Measurements from ENCODE around the gene COLEC12. TPM values are rescaled to one million over a fixed set of nuclear protein-coding genes. Genes with fewer than 3 reads are reported as not detected.

The COLEC12 gene
- polyA plus RNA-seq, 1 donor (not counting 4 experiments of a cell fraction or from before 2014, with no cell fraction given), result not detected

GRCh38 chr18:384897-385296, 115.6 kb downstream of the COLEC12 start:
- no peaks in the 10 kb centered on the region for H4K20me1 ChIP-seq (ENCODE audit: control insufficient read depth, extremely low read depth, insufficient read depth, low read length)
- FAIRE-seq (no peak), DNase-seq (ENCODE audit: low read depth, low spot score) (no peak)
- no peaks in the 10 kb centered on the region for H3K9me3 ChIP-seq (ENCODE audit: control insufficient read depth, low read depth, low read length)
- H2AFZ ChIP-seq (ENCODE audit: control insufficient read depth, low read length), result no peak overlapping the region
- H3K4me1 ChIP-seq (ENCODE audit: control insufficient read depth, extremely low read depth, insufficient read depth, low read length), result no peaks in the 10 kb centered on the region
- H3K9me1 ChIP-seq (ENCODE audit: control insufficient read depth, extremely low read depth, insufficient read depth, low read length), result no peaks in the 10 kb centered on the region
- dilution Hi-C loops (cut with MboI; ENCODE audit: extremely low pct_ligation_motif_present, low sequenced_read_pairs), result no loop called here
- H3K4me2 ChIP-seq (ENCODE audit: control insufficient read depth, extremely low read depth, insufficient read depth, low read depth, low read length), result no peak overlapping the region
- H3K9ac ChIP-seq (ENCODE audit: control insufficient read depth, extremely low read depth, insufficient read depth, low read length), result no peak overlapping the region
- H3K79me2 ChIP-seq (ENCODE audit: control insufficient read depth, insufficient read depth, low read length), result no peaks in the 10 kb centered on the region
- no peak overlapping the region for H3K4me3 ChIP-seq (ENCODE audit: control insufficient read depth in 2 of 3, extremely low read depth in 1 of 3, insufficient read depth in 2 of 3, low read depth in 1 of 3, low read length in 3 of 3)
- TF ChIP-seq, protein P1, sequence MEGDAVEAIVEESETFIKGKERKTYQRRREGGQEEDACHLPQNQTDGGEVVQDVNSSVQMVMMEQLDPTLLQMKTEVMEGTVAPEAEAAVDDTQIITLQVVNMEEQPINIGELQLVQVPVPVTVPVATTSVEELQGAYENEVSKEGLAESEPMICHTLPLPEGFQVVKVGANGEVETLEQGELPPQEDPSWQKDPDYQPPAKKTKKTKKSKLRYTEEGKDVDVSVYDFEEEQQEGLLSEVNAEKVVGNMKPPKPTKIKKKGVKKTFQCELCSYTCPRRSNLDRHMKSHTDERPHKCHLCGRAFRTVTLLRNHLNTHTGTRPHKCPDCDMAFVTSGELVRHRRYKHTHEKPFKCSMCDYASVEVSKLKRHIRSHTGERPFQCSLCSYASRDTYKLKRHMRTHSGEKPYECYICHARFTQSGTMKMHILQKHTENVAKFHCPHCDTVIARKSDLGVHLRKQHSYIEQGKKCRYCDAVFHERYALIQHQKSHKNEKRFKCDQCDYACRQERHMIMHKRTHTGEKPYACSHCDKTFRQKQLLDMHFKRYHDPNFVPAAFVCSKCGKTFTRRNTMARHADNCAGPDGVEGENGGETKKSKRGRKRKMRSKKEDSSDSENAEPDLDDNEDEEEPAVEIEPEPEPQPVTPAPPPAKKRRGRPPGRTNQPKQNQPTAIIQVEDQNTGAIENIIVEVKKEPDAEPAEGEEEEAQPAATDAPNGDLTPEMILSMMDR (optimal IDR thresholded peaks at IDR 0.05 in 1 of 3, IDR thresholded peaks at IDR 0.05 in 1 of 3, conservative IDR thresholded peaks at IDR 0.05 in 1 of 3; ENCODE audit: extremely low read depth in 1 of 3, insufficient read depth in 2 of 3, low read length in 3 of 3), result no peak
- no peak for TF ChIP-seq EZH2 (IDR thresholded peaks at IDR 0.05; ENCODE audit: low read length)
- no peaks in the 10 kb centered on the region for H3K36me3 ChIP-seq (ENCODE audit: control insufficient read depth in 2 of 2, extremely low read depth in 1 of 2, insufficient read depth in 2 of 2, low read length in 2 of 2)
- no peaks in the 10 kb centered on the region for H3K27me3 ChIP-seq (ENCODE audit: control insufficient read depth, extremely low read depth, insufficient read depth, low read length)
- H3K27ac ChIP-seq (ENCODE audit: control insufficient read depth, insufficient read depth, low read length), result no peak overlapping the region

GRCh38 chr18:383135-383534, 117.4 kb downstream of the COLEC12 start:
- FAIRE-seq, result no peak
- Histone ChIP-seq H3K79me2 (ENCODE audit: control insufficient read depth, insufficient read depth, low read length) (no peaks in the 10 kb centered on the region), H3K9me3 (ENCODE audit: control insufficient read depth, low read depth, low read length) (no peaks in the 10 kb centered on the region), H3K27ac (ENCODE audit: control insufficient read depth, insufficient read depth, low read length) (no peak overlapping the region), H3K27me3 (ENCODE audit: control insufficient read depth, extremely low read depth, insufficient read depth, low read length) (no peaks in the 10 kb centered on the region), H3K4me2 (ENCODE audit: control insufficient read depth, extremely low read depth, insufficient read depth, low read depth, low read length) (no peak overlapping the region), H3K4me1 (ENCODE audit: control insufficient read depth, extremely low read depth, insufficient read depth, low read length) (no peaks in the 10 kb centered on the region), H3K4me3 (ENCODE audit: control insufficient read depth in 2 of 3, extremely low read depth in 1 of 3, insufficient read depth in 2 of 3, low read depth in 1 of 3, low read length in 3 of 3) (no peak overlapping the region), H3K9ac (ENCODE audit: control insufficient read depth, extremely low read depth, insufficient read depth, low read length) (no peak overlapping the region), H3K9me1 (ENCODE audit: control insufficient read depth, extremely low read depth, insufficient read depth, low read length) (no peaks in the 10 kb centered on the region), H2AFZ (ENCODE audit: control insufficient read depth, low read length) (no peak overlapping the region), H3K36me3 (ENCODE audit: control insufficient read depth in 2 of 2, extremely low read depth in 1 of 2, insufficient read depth in 2 of 2, low read length in 2 of 2) (no peaks in the 10 kb centered on the region), H4K20me1 (ENCODE audit: control insufficient read depth, extremely low read depth, insufficient read depth, low read length) (no peaks in the 10 kb centered on the region)
- no peak for DNase-seq (ENCODE audit: low read depth, low spot score)
- dilution Hi-C loops (cut with MboI; ENCODE audit: extremely low pct_ligation_motif_present, low sequenced_read_pairs), result no loop called here
- TF ChIP-seq EZH2 (IDR thresholded peaks at IDR 0.05; ENCODE audit: low read length), result no peak
- TF ChIP-seq, protein P1 (optimal IDR thresholded peaks at IDR 0.05 in 1 of 3, IDR thresholded peaks at IDR 0.05 in 1 of 3, conservative IDR thresholded peaks at IDR 0.05 in 1 of 3; ENCODE audit: extremely low read depth in 1 of 3, insufficient read depth in 2 of 3, low read length in 3 of 3), result no peak

Measured in keratinocyte (primary cell).